ENCODE data around the gene CENPP. TPM values are rescaled to one million over a fixed set of nuclear protein-coding genes. Genes with fewer than 3 reads are reported as not detected.

CENPP gene
- total RNA-seq, 4 donors from 2014 or later, result 2.9 to 8.3 (median 4.9) TPM

GRCh38 chr9:92648474-92648971 lies 322.8 kb downstream of the CENPP start:
- Histone ChIP-seq H3K4me3 (no peak overlapping the region), H3K9me3 (peaks cover 0 to 11% (median 0%) of the 10 kb centered on the region in 3 donors), H3K27ac (no peak overlapping the region), H3K4me1 (peaks cover 0 to 26% (median 0%) of the 10 kb centered on the region in 3 donors), H3K36me3 (peaks cover 0 to 80% of the 10 kb centered on the region in 2 donors), H3K27me3 (no peaks in the 10 kb centered on the region)
- no peak for TF ChIP-seq EP300 (IDR thresholded peaks at IDR 0.05)
- no peak for TF ChIP-seq POLR2AphosphoS5 (IDR thresholded peaks at IDR 0.05)
- TF ChIP-seq POLR2A (IDR thresholded peaks at IDR 0.05), result no peak
- TF ChIP-seq CTCF (IDR thresholded peaks at IDR 0.05), result no peak
- WGBS, 2 donors (ENCODE audit: low coverage in 1 of 2), result 80 to 100% methylated on average over 1 of the region's 6 CpGs
- no peak for ATAC-seq

GRCh38 chr9:92649007-92649406 lies 323.3 kb downstream of the CENPP start:
- Histone ChIP-seq H3K27me3 (no peaks in the 10 kb centered on the region), H3K27ac (no peak overlapping the region)

GRCh38 chr9:92650296-92650695 lies 324.5 kb downstream of the CENPP start:
- Histone ChIP-seq H3K36me3 (peaks cover 0 to 76% of the 10 kb centered on the region in 2 donors), H3K4me1 (peaks cover 0 to 40% (median 3%) of the 10 kb centered on the region in 3 donors), H3K27ac (peak overlapping the region in 3 of 4 donors; percentile 41 to 58 (median 46)), H3K27me3 (no peaks in the 10 kb centered on the region), H3K9me3 (peaks cover 0 to 8% (median 0%) of the 10 kb centered on the region in 3 donors), H3K4me3 (no peak overlapping the region)
- ATAC-seq, result no peak
- TF ChIP-seq POLR2A (IDR thresholded peaks at IDR 0.05) (no peak), EP300 (IDR thresholded peaks at IDR 0.05) (no peak), CTCF (IDR thresholded peaks at IDR 0.05) (no peak), POLR2AphosphoS5 (IDR thresholded peaks at IDR 0.05) (no peak)
- 94 to 100% methylated on average over 6 of the region's 6 CpGs for WGBS, 2 donors (ENCODE audit: low coverage in 1 of 2)

More at GRCh38 chr9:92649007-92649406, 323.3 kb downstream of the CENPP start:
- ATAC-seq, result no peak
- Histone ChIP-seq H3K36me3 (peaks cover 0 to 76% of the 10 kb centered on the region in 2 donors), H3K9me3 (peaks cover 0 to 11% (median 0%) of the 10 kb centered on the region in 3 donors), H3K4me1 (peaks cover 0 to 31% (median 0%) of the 10 kb centered on the region in 3 donors), H3K4me3 (no peak overlapping the region)
- WGBS, 2 donors (ENCODE audit: low coverage in 1 of 2), result 97 to 100% methylated on average over 1 to 5 of the region's 5 CpGs
- TF ChIP-seq POLR2AphosphoS5 (IDR thresholded peaks at IDR 0.05), result no peak
- no peak for TF ChIP-seq EP300 (IDR thresholded peaks at IDR 0.05)
- no peak for TF ChIP-seq POLR2A (IDR thresholded peaks at IDR 0.05)
- no peak for TF ChIP-seq CTCF (IDR thresholded peaks at IDR 0.05)

- H3K4me1 ChIP-seq, result peaks cover 0 to 44% (median 3%) of the 10 kb centered on the region in 3 donors
- H3K36me3 ChIP-seq, result peaks cover 0 to 76% of the 10 kb centered on the region in 2 donors
- ATAC-seq, result peak; percentile 63
- H3K9me3 ChIP-seq, result peaks cover 0 to under 1% (median 0%) of the 10 kb centered on the region in 3 donors
- H3K27me3 ChIP-seq, result no peaks in the 10 kb centered on the region
- TF ChIP-seq POLR2AphosphoS5 (IDR thresholded peaks at IDR 0.05) (peak; percentile 19), EP300 (IDR thresholded peaks at IDR 0.05) (no peak), POLR2A (IDR thresholded peaks at IDR 0.05) (no peak)
- 33 to 42% methylated on average over 1 to 6 of the region's 10 CpGs for WGBS, 2 donors (ENCODE audit: low coverage in 1 of 2)
- peak overlapping the region in 3 of 4 donors; percentile 41 to 58 (median 46) for H3K27ac ChIP-seq
- H3K4me3 ChIP-seq, result no peak overlapping the region
These were observed 325.3 kb downstream of the CENPP start for GRCh38 chr9:92650839-92651621.

- ATAC-seq, result no peak
- Histone ChIP-seq H3K27me3 (no peaks in the 10 kb centered on the region), H3K9me3 (no peaks in the 10 kb centered on the region), H3K36me3 (peaks cover 0 to 76% of the 10 kb centered on the region in 2 donors), H3K4me3 (no peak overlapping the region), H3K27ac (peak overlapping the region in 1 of 4 donors; percentile 58), H3K4me1 (peaks cover 0 to 44% (median 3%) of the 10 kb centered on the region in 3 donors)
- no peak for TF ChIP-seq EP300 (IDR thresholded peaks at IDR 0.05)
- TF ChIP-seq POLR2AphosphoS5 (IDR thresholded peaks at IDR 0.05), result no peak
- no peak for TF ChIP-seq CTCF (IDR thresholded peaks at IDR 0.05)
- TF ChIP-seq POLR2A (IDR thresholded peaks at IDR 0.05), result no peak
- WGBS, 2 donors (ENCODE audit: low coverage in 1 of 2), result 75 to 83% methylated on average over 1 of the region's 1 CpG
These were observed 326.7 kb downstream of the CENPP start for GRCh38 chr9:92652461-92652860.

All from gastroesophageal sphincter (tissue), 4 donors.